PC-9 (cell line): ENCODE data around the gene APCDD1L.

Experiments used
- CTCF ChIP-seq: fragments of 200-600 bp; sonication (generic); conservative IDR thresholded peaks from 2 replicates; pipeline ENCODE4 v1.6.1; 2017; ENCODE audit warnings: mixed run types, antibody characterized with exemption, mild to moderate bottlenecking, moderate library complexity
- EZH2 ChIP-seq: fragments of 200-600 bp; sonication (generic); IDR thresholded peaks from 2 replicates; pipeline ENCODE4 v1.8.0; 2017; ENCODE audit warnings: antibody characterized with exemption, low read depth

GRCh38 chr20:58545565-58546415 is 30.6 kb upstream of the APCDD1L start:
- TF ChIP-seq EZH2 (no peak), CTCF (no peak)
